K562 (cell line): ENCODE results near the gene KRT36.

Experiments used
- POLR2A ChIP-seq: fragments of 450-650 bp; conservative IDR thresholded peaks from 2 replicates; pipeline ENCODE4 v1.6.1; 2016
- RAD21 ChIP-seq, 2 experiments: fragments of 250-450 bp in 1 of 2; fragments of 450-650 bp in 1 of 2; sonication (Bioruptor Pico) in 1 of 2; formaldehyde crosslinking in 1 of 2; IDR thresholded peaks in 1 of 2; conservative IDR thresholded peaks in 1 of 2; 2 replicates each; pipeline versions ENCODE4 v1.4.0 to v1.8.0; 2020 to 2022; ENCODE audit warnings: mild to moderate bottlenecking in 2 of 2, moderate library complexity in 1 of 2
- TAF1 ChIP-seq: IDR thresholded peaks from 2 replicates; pipeline ENCODE4 v1.6.1; 2011; ENCODE audit warnings: mild to moderate bottlenecking, low read length, moderate library complexity; ENCODE audit not compliant: insufficient read depth, control insufficient read depth, severe bottlenecking; ENCODE audit errors: extremely low read depth
- TF ChIP-seq, protein P1 (sequence below): sonication (generic); formaldehyde crosslinking; IDR thresholded peaks from 2 replicates; pipeline ENCODE4 v1.5.0; 2020; ENCODE audit warnings: missing genetic modification reagents

DNA sequence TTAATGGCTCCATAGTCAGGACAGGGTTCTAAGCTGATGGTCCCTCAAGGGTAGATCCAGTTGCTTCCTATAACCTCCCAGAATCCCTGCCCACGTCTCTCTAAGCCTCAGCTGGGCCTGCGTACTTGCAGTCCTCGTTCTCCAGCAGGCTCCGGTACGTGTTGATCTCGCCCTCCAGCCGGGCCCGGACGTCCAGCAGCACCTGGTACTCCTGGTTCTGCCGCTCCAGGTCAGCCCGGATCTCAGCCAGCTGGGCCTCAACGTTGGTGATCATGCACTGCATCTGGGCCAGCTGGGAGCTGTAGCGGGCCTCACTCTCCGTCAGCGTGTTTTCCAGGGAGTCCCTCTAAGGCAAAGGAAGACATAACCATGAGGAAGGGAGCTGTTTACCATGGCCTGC, 27.0 kb downstream of the KRT36 start:
- TF ChIP-seq, protein P1, sequence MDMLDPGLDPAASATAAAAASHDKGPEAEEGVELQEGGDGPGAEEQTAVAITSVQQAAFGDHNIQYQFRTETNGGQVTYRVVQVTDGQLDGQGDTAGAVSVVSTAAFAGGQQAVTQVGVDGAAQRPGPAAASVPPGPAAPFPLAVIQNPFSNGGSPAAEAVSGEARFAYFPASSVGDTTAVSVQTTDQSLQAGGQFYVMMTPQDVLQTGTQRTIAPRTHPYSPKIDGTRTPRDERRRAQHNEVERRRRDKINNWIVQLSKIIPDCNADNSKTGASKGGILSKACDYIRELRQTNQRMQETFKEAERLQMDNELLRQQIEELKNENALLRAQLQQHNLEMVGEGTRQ (CRISPR knock-in tag) = no peak
- TF ChIP-seq TAF1 (no peak), RAD21 (CRISPR knock-in tag; conservative IDR thresholded peaks at IDR 0.05 in 1 of 2, IDR thresholded peaks at IDR 0.05 in 1 of 2) (no peak), POLR2A (no peak)
